BE2C (cell line): ENCODE measurements around the gene TRIM2.

ENCODE experiments used
- DNase-seq: peaks from one replicate; pipeline ENCODE4 v3.0.0-alpha.2; 2020
- H3K27me3 ChIP-seq: fragments of 250-450 bp; sonication (Bioruptor Pico); 2 replicates; pipeline ENCODE4 v1.5.1; 2020; ENCODE audit warnings: mild to moderate bottlenecking
- H3K36me3 ChIP-seq: fragments of 250-450 bp; sonication (Bioruptor Pico); 2 replicates; pipeline ENCODE4 v1.5.1; 2020; ENCODE audit warnings: mild to moderate bottlenecking
- H3K4me1 ChIP-seq: fragments of 250-450 bp; sonication (Bioruptor Pico); 2 replicates; pipeline ENCODE4 v1.5.1; 2020
- H3K4me3 ChIP-seq: 2 replicates; pipeline ENCODE4 v1.5.1; 2011; ENCODE audit warnings: low read depth, low read length
- H3K9me3 ChIP-seq: fragments of 250-450 bp; sonication (Bioruptor Pico); 2 replicates; pipeline ENCODE4 v1.5.1; 2020
- CTCF ChIP-seq: IDR thresholded peaks from 2 replicates; pipeline ENCODE4 v1.5.1; 2012; ENCODE audit warnings: mild to moderate bottlenecking, low read depth, low read length

The TRIM2 gene

DNA sequence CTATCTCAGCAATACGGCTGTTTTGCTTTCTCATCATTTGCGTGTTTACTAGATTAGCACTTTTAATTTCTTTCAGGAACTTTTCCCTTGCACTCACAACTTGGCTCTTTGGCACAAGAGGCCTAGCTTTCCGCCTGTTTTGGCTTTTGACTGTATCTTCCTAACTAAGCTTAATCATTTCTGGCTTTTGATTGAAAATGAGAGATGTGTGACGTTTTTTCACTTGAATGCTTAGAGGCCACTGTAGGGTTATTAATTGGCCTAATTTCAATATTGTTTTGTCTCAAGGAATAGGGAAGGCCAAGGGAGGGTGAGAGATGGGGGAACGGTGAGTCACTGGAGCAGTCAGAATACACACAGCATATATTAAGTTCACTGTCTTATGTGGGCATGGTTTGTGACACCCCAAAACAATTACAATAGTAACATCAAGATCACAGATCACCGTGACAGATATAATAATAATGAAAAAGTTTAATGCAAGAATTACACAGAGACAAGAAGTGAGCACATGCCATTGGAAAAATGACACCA lies 167.5 kb downstream of the TRIM2 start:
- no peaks in the 10 kb centered on the region for H3K9me3 ChIP-seq
- H3K36me3 ChIP-seq = peaks cover 14% of the 10 kb centered on the region
- no peak for TF ChIP-seq CTCF
- no peaks in the 10 kb centered on the region for H3K27me3 ChIP-seq
- H3K4me3 ChIP-seq = no peak overlapping the region
- H3K4me1 ChIP-seq = no peaks in the 10 kb centered on the region
- no peak for DNase-seq

DNA sequence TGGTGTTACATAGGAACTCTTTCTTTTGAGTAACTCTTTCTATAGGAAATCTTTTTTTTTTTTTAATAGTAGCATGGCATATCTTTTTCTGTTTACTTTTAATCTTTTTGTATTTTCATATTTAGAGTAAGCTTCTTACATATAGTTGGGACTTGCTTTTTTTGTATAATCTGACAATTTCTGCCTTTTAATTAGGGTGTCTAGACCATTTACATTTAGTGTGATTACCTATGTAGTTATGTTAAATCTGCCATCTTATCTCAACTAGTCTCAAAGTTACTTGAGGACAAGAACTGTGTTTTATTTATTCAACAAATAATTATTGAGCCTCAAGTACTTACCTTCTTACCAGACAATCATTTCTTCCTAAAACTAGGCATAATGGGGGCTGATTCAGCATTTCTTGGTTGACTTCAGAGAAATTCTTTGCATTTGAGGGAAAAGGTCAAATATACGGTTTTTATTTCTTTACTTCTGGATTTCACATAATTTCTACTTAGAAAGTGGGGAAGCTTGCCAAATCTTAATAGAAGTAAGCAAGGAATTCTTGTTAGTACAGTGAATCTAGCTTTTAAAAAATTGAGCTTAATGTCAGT lies 168.8 kb downstream of the TRIM2 start:
- no peaks in the 10 kb centered on the region for H3K4me1 ChIP-seq
- H3K36me3 ChIP-seq = peaks cover 14% of the 10 kb centered on the region
- no peak overlapping the region for H3K4me3 ChIP-seq
- H3K27me3 ChIP-seq = no peaks in the 10 kb centered on the region
- DNase-seq = no peak
- TF ChIP-seq CTCF = no peak
- H3K9me3 ChIP-seq = no peaks in the 10 kb centered on the region

- TF ChIP-seq CTCF = no peak
- H3K27me3 ChIP-seq = no peaks in the 10 kb centered on the region
- no peaks in the 10 kb centered on the region for H3K4me1 ChIP-seq
- peaks cover 8% of the 10 kb centered on the region for H3K36me3 ChIP-seq
- H3K9me3 ChIP-seq = no peaks in the 10 kb centered on the region
- H3K4me3 ChIP-seq = no peak overlapping the region
- DNase-seq = no peak
These were observed 170.2 kb downstream of the TRIM2 start for GRCh38 chr4:153374442-153374841.

DNA sequence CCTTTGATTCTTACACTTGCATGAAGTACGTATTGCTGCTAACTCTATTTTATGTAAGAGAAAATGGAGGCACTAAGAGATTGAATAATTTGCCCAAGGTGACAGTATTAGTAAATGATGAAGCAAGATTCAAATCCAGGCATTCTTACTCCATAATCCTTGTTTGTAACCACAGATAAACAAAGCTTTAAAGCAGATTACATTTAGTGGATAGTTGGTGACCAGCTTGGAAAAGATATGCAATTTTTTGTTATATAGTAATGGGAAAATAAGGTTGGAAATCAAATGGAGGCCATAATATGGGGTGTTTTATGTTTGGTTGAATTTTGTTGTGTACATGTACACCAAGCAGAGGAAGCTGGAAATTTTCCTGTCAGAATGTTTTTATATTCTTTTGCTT lies 171.1 kb downstream of the TRIM2 start:
- H3K4me3 ChIP-seq = no peak overlapping the region
- no peaks in the 10 kb centered on the region for H3K4me1 ChIP-seq
- no peaks in the 10 kb centered on the region for H3K27me3 ChIP-seq
- H3K36me3 ChIP-seq = peaks cover 2% of the 10 kb centered on the region
- TF ChIP-seq CTCF = no peak
- no peaks in the 10 kb centered on the region for H3K9me3 ChIP-seq
- DNase-seq = no peak

- Histone ChIP-seq H3K36me3 (no peaks in the 10 kb centered on the region), H3K27me3 (no peaks in the 10 kb centered on the region), H3K4me3 (no peak overlapping the region), H3K4me1 (no peaks in the 10 kb centered on the region), H3K9me3 (no peaks in the 10 kb centered on the region)
- DNase-seq = no peak
- no peak for TF ChIP-seq CTCF
These were observed 178.9 kb downstream of the TRIM2 start for GRCh38 chr4:153383131-153383530.

DNA sequence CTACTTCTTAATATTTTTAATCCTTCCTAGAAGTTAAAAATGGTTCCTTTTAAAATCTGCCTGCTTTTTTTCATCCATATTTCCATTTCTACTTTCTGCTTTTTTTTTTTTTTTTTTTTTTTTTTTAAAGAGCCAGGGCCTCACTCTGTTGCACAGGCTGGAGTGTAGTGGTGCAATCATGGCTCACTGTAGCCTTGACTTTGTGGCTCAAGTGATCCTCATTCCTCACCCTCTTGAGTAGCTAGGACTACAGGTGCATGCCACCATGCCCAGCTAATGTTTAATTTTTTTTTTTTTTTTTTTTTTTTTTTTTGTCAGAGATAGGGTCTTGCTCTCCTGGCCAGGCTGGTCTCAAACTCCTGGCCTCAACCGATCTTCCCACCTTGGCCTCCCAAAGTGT lies 179.9 kb downstream of the TRIM2 start:
- H3K9me3 ChIP-seq = no peaks in the 10 kb centered on the region
- H3K27me3 ChIP-seq = no peaks in the 10 kb centered on the region
- DNase-seq = no peak
- H3K4me3 ChIP-seq = no peak overlapping the region
- no peaks in the 10 kb centered on the region for H3K36me3 ChIP-seq
- no peak for TF ChIP-seq CTCF
- H3K4me1 ChIP-seq = no peaks in the 10 kb centered on the region
